ENCODE measurements around the gene ZNF385C.

DNA sequence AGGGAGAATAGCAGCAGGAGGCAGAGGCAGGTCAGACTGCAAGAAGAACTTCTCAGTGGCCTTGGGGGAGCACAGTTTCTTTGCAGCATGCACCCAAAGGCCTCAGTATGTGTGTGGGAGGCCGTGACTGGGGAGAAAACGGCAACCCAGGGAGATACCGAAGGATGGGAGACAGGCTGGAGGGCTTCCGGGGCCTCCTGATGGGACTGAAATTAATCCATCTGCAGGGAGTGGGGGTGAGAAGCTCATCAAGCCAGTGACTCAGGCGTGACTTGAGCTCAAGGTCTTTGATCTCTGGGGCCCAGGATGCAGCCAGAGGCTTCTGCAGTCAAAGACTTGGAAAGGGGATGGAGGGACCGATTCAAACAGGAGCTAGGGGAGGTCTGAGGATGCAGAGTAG lies 42.8 kb downstream of the ZNF385C start:
- TF ChIP-seq, protein P1, sequence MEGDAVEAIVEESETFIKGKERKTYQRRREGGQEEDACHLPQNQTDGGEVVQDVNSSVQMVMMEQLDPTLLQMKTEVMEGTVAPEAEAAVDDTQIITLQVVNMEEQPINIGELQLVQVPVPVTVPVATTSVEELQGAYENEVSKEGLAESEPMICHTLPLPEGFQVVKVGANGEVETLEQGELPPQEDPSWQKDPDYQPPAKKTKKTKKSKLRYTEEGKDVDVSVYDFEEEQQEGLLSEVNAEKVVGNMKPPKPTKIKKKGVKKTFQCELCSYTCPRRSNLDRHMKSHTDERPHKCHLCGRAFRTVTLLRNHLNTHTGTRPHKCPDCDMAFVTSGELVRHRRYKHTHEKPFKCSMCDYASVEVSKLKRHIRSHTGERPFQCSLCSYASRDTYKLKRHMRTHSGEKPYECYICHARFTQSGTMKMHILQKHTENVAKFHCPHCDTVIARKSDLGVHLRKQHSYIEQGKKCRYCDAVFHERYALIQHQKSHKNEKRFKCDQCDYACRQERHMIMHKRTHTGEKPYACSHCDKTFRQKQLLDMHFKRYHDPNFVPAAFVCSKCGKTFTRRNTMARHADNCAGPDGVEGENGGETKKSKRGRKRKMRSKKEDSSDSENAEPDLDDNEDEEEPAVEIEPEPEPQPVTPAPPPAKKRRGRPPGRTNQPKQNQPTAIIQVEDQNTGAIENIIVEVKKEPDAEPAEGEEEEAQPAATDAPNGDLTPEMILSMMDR (IDR thresholded peaks at IDR 0.05): no peak
- no peak for TF ChIP-seq POLR2AphosphoS5 (IDR thresholded peaks at IDR 0.05)
- no peak for TF ChIP-seq POLR2A (IDR thresholded peaks at IDR 0.05)
- TF ChIP-seq EP300 (IDR thresholded peaks at IDR 0.05): no peak
